GM06990 (cell line): ENCODE results near the gene NXPH4.

ENCODE experiments used
- DNase-seq: peaks from one replicate; pipeline ENCODE4 v3.0.0-alpha.2; 2011; ENCODE audit not compliant: insufficient read length; ENCODE audit errors: extremely low read depth
- H3K27me3 ChIP-seq: replicated peaks from 2 replicates; pipeline ENCODE4 v1.6.0; 2011; ENCODE audit warnings: low read length; ENCODE audit not compliant: control insufficient read depth, insufficient read depth
- H3K36me3 ChIP-seq: 2 replicates; pipeline ENCODE4 v1.5.1; 2011; ENCODE audit warnings: low read length; ENCODE audit not compliant: control insufficient read depth, insufficient read depth
- H3K4me3 ChIP-seq: replicated peaks from 2 replicates; pipeline ENCODE4 v1.5.1; 2011; ENCODE audit warnings: low read depth, mild to moderate bottlenecking, control low read depth, low read length
- TF ChIP-seq, protein P1 (sequence below): IDR thresholded peaks from 2 replicates; pipeline ENCODE4 v1.5.1; 2011; ENCODE audit warnings: low read length, control low read depth, mild to moderate bottlenecking, inconsistent platforms; ENCODE audit not compliant: insufficient read depth, poor library complexity, severe bottlenecking

Gene NXPH4

DNA sequence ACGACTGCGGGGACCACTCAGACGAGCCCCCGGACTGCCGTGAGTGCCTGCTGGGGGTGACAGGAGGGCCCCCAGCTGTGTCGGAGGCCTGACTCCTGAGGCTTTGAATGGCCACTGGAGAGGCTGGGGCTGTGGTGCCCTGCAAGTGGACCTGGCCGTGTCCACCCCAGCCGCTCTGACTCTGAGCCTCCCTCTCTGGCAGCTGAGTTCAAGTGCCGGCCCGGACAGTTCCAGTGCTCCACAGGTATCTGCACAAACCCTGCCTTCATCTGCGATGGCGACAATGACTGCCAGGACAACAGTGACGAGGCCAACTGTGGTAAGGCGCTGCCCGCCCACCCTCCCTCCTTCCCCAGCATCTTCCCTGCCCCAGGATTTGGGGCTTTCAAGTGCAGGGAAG, 16.1 kb upstream of the NXPH4 start:
- Histone ChIP-seq H3K36me3 (no peaks in the 10 kb centered on the region), H3K27me3 (no peaks in the 10 kb centered on the region; the same call in 1 of the 2 replicates)
- TF ChIP-seq, protein P1, sequence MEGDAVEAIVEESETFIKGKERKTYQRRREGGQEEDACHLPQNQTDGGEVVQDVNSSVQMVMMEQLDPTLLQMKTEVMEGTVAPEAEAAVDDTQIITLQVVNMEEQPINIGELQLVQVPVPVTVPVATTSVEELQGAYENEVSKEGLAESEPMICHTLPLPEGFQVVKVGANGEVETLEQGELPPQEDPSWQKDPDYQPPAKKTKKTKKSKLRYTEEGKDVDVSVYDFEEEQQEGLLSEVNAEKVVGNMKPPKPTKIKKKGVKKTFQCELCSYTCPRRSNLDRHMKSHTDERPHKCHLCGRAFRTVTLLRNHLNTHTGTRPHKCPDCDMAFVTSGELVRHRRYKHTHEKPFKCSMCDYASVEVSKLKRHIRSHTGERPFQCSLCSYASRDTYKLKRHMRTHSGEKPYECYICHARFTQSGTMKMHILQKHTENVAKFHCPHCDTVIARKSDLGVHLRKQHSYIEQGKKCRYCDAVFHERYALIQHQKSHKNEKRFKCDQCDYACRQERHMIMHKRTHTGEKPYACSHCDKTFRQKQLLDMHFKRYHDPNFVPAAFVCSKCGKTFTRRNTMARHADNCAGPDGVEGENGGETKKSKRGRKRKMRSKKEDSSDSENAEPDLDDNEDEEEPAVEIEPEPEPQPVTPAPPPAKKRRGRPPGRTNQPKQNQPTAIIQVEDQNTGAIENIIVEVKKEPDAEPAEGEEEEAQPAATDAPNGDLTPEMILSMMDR: no peak

DNA sequence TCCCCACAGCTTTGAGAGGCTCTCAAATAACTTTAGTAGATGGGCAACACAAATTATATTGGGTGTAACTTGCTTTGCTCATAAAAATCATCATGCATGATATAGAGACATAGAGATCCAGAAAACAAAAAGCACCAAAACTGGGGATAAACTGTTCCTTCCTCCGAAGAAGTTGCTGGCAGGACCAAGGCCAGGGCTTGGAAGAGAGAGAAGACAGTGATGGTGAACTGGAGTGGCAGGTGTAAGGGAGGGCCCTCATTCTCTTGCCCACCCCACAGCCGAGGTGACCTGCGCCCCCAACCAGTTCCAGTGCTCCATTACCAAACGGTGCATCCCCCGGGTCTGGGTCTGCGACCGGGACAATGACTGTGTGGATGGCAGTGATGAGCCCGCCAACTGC, 15.4 kb upstream of the NXPH4 start:
- Histone ChIP-seq H3K27me3 (no peaks in the 10 kb centered on the region; the same call in 1 of the 2 replicates), H3K36me3 (no peaks in the 10 kb centered on the region), H3K4me3 (no peak overlapping the region)
- no peak for DNase-seq
- TF ChIP-seq, protein P1: no peak

More for the DNA sequence above, 16.1 kb upstream of the NXPH4 start:
- H3K4me3 ChIP-seq: no peak overlapping the region
- DNase-seq: no peak

DNA sequence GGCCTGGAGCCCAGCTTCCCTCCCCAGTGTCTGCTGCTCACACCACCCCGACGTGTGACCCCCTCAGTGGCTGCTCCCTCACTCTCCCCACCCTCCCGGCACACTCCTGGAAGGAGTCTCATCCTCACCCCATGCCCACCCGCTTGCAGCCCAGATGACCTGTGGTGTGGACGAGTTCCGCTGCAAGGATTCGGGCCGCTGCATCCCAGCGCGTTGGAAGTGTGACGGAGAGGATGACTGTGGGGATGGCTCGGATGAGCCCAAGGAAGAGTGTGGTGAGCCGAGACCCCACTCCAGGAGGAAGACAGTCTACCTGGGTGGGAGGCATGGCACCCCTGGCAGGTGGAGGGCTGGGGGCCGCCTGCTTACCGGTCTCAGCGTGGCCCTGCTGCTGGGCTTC, 15.0 kb upstream of the NXPH4 start:
- Histone ChIP-seq H3K27me3 (no peaks in the 10 kb centered on the region; the same call in 1 of the 2 replicates), H3K4me3 (no peak overlapping the region), H3K36me3 (no peaks in the 10 kb centered on the region)
- DNase-seq: no peak
- TF ChIP-seq, protein P1: no peak

DNA sequence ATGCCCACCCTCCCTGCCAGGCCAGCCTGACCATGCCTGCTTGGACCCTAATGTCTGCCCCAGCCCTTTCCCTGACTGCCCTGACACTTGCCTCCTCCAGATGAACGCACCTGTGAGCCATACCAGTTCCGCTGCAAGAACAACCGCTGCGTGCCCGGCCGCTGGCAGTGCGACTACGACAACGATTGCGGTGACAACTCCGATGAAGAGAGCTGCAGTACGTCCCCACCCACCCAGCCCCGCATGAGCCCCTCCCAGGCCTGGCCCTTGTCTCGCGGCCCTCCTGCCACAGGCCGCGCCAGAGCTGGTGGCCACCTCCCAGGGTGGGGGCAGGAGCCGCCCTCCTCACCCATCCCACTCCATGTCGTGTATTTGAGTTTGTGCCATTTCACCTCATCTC, 14.3 kb upstream of the NXPH4 start:
- no peaks in the 10 kb centered on the region for H3K27me3 ChIP-seq
- H3K4me3 ChIP-seq: no peak overlapping the region
- no peaks in the 10 kb centered on the region for H3K36me3 ChIP-seq
- TF ChIP-seq, protein P1: no peak
- DNase-seq: no peak

DNA sequence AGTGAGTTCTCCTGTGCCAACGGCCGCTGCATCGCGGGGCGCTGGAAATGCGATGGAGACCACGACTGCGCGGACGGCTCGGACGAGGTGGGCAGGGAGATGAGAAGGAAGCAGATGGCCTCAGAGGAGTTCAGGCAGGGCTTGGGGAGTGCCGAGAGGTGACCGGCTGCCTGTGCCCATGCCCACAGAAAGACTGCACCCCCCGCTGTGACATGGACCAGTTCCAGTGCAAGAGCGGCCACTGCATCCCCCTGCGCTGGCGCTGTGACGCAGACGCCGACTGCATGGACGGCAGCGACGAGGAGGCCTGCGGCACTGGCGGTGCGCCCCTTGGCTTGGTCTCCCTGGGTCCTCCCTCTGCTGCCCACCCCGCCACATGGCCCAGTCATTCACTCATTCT, 13.4 kb upstream of the NXPH4 start:
- TF ChIP-seq, protein P1: no peak
- H3K36me3 ChIP-seq: no peaks in the 10 kb centered on the region
- no peaks in the 10 kb centered on the region for H3K27me3 ChIP-seq
- no peak for DNase-seq
- H3K4me3 ChIP-seq: no peak overlapping the region

DNA sequence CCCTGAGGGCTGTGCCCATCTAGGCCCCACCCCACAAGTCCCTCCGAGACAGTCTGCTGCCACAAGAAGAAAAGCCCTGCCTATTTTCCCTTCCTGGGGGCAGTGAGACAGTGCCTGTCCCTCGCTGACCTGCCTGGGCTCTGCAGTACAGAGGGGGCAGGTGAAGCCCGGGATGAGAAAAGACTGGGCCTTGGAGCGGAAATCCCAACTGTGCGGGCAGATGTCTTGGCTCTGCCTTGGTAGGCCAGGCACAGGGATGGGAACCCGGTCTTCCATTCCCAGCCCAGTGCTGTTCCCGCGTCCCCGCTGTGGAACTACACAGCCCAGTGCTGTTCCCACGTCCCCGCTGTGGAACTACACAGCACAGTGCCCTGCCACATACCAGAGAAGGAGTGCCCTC, 12.8 kb upstream of the NXPH4 start:
- TF ChIP-seq, protein P1: no peak
- no peaks in the 10 kb centered on the region for H3K27me3 ChIP-seq
- no peaks in the 10 kb centered on the region for H3K36me3 ChIP-seq
- no peak overlapping the region for H3K4me3 ChIP-seq
- DNase-seq: no peak
